Sigmoid colon (tissue), 7 donors: ENCODE measurements around the gene TPCN2. TPM values are rescaled to one million over a fixed set of nuclear protein-coding genes. Genes with fewer than 3 reads are reported as not detected.

ENCODE experiments used
- DNase-seq: peaks from one replicate; pipeline ENCODE4 v3.0.0-alpha.2; 2019
- H3K27ac ChIP-seq, 4 donors: fragments of 200-600 bp; sonication (generic); one replicate each; pipeline ENCODE4 v1.5.1; 2016 to 2019; ENCODE audit warnings: mild to moderate bottlenecking in 1 of 4
- H3K27me3 ChIP-seq, 3 donors: fragments of 200-600 bp; sonication (generic); one replicate each; pipeline ENCODE4 v1.5.1; 2019; ENCODE audit warnings: mild to moderate bottlenecking in 1 of 3
- H3K36me3 ChIP-seq, 4 donors: fragments of 200-600 bp; sonication (generic); one replicate each; pipeline ENCODE4 v1.5.1; 2016 to 2019
- H3K4me1 ChIP-seq, 4 donors: fragments of 200-600 bp; sonication (generic); one replicate each; pipeline ENCODE4 v1.5.1; 2017 to 2019
- H3K4me3 ChIP-seq, 4 donors: fragments of 200-600 bp; sonication (generic); one replicate each; pipeline ENCODE4 v1.5.1; 2017 to 2019; ENCODE audit warnings: mild to moderate bottlenecking in 2 of 4, moderate library complexity in 1 of 4
- H3K9me3 ChIP-seq, 4 donors: fragments of 200-600 bp in 3 of 4; sonication (generic) in 3 of 4; one replicate each; pipeline versions ENCODE4 v1.5.1 to v1.6.1; 2013 to 2019
- EP300 ChIP-seq, 4 donors: sonication (generic); formaldehyde crosslinking; IDR thresholded peaks; one replicate each; pipeline ENCODE4 v1.6.1; 2017; ENCODE audit warnings: antibody characterized with exemption in 4 of 4
- POLR2A ChIP-seq, 2 donors: fragments of 450-650 bp; IDR thresholded peaks; one replicate each; pipeline ENCODE4 v1.6.1; 2016; ENCODE audit warnings: antibody characterized with exemption in 2 of 2, mild to moderate bottlenecking in 2 of 2, moderate library complexity in 2 of 2
- POLR2AphosphoS5 ChIP-seq, 4 donors: sonication (generic); formaldehyde crosslinking; IDR thresholded peaks; one replicate each; pipeline ENCODE4 v1.6.1; 2017; ENCODE audit warnings: antibody characterized with exemption in 4 of 4
- WGBS, 2 donors: extraction: QIAGEN DNeasy Blood & Tissue Kit; methylation state at CpG; one replicate each; pipeline ENCODE4 v1.1.7; 2013; 5-methylcytosine and 5-hydroxymethylcytosine counted together
- intact Hi-C: fragments of 100-400 bp; cut with DNase I; formaldehyde crosslinking; loops from one replicate; pipeline ENCODE4 v1.15.1; 2023
- polyA plus RNA-seq, 3 donors: library from polyadenylated mRNA; stranded (reverse); fragments of 200-250 nt; gene quantifications; one replicate each; pipeline ENCODE4 v1.2.3, GENCODE V29; 2013
- total RNA-seq, 4 donors: library from RNA; depleted of rRNA; stranded (reverse); fragments of >200 nt; gene quantifications; one replicate each; pipeline ENCODE4 v1.1.0, GENCODE V29; 2016
- TF ChIP-seq, protein P1 (sequence below), 4 experiments: fragments of 450-650 bp in 3 of 4; fragments of 200-600 bp in 1 of 4; IDR thresholded peaks; one replicate each; pipeline ENCODE4 v1.5.1; 2016 to 2019; ENCODE audit warnings: antibody characterized with exemption in 4 of 4, mild to moderate bottlenecking in 3 of 4, moderate library complexity in 2 of 4
- donor health status: healthy with polysubstance abuse.
- donor health status: Bipolar disorder and iron deficiency.
- donor health status: healthy.

The TPCN2 gene
- total and polyA plus RNA-seq, 7 donors = 1.6 to 43.5 (median 17.5) TPM

GRCh38 chr11:69078508-69078907, 29.8 kb downstream of the TPCN2 start:
- TF ChIP-seq, protein P1, sequence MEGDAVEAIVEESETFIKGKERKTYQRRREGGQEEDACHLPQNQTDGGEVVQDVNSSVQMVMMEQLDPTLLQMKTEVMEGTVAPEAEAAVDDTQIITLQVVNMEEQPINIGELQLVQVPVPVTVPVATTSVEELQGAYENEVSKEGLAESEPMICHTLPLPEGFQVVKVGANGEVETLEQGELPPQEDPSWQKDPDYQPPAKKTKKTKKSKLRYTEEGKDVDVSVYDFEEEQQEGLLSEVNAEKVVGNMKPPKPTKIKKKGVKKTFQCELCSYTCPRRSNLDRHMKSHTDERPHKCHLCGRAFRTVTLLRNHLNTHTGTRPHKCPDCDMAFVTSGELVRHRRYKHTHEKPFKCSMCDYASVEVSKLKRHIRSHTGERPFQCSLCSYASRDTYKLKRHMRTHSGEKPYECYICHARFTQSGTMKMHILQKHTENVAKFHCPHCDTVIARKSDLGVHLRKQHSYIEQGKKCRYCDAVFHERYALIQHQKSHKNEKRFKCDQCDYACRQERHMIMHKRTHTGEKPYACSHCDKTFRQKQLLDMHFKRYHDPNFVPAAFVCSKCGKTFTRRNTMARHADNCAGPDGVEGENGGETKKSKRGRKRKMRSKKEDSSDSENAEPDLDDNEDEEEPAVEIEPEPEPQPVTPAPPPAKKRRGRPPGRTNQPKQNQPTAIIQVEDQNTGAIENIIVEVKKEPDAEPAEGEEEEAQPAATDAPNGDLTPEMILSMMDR (IDR thresholded peaks at IDR 0.05) = no peak
- TF ChIP-seq EP300 (IDR thresholded peaks at IDR 0.05) = no peak
- no peak for TF ChIP-seq POLR2A (IDR thresholded peaks at IDR 0.05)
- no peak for TF ChIP-seq POLR2AphosphoS5 (IDR thresholded peaks at IDR 0.05)
- Histone ChIP-seq H3K27me3 (no peaks in the 10 kb centered on the region), H3K36me3 (peaks cover 36 to 66% (median 46%) of the 10 kb centered on the region in 4 donors), H3K9me3 (no peaks in the 10 kb centered on the region), H3K4me3 (no peak overlapping the region), H3K27ac (peak overlapping the region in 3 of 4 donors; percentile 17 to 60 (median 28)), H3K4me1 (peaks cover 0 to 24% (median 20%) of the 10 kb centered on the region in 4 donors)
- intact Hi-C loops = no loop called here
- WGBS, 2 donors = 96% methylated on average over 15 of the region's 15 CpGs
- DNase-seq = no peak

DNA sequence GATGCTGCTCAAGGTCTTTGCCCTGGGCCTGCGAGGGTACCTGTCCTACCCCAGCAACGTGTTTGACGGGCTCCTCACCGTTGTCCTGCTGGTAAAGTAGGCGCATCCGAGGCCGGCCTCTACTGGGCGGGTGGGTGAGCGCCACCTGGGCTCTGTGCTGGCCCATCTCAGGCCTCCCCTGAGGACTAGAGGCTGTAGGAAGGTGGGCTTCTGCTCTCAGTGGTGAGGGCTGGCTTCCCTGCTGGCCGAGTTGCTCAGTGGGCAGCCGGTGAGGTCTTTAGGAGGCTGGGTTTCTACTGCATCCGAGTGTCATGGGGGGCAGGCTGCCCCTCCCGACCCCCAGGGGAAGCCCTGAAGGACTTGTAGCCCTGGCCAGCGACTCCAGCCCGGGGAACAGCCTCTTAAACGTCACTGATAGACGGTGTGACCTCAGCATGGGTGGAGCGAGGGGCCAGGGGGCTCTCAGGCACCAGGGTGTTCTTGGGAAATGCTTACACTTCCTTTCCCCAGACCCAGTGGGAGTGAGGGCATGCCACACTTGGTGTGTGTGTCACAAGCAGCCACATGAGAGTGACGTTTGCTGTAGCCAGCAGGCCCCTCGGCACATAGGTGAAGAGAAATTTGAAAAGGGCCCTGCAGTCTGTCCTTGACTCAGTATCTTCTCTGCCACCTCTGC, 30.3 kb downstream of the TPCN2 start:
- Histone ChIP-seq H3K9me3 (no peaks in the 10 kb centered on the region), H3K27me3 (no peaks in the 10 kb centered on the region), H3K4me3 (no peak overlapping the region), H3K4me1 (peaks cover 0 to 20% (median 18%) of the 10 kb centered on the region in 4 donors), H3K27ac (peak overlapping the region; percentile 17 to 60 (median 54)), H3K36me3 (peaks cover 41 to 66% (median 47%) of the 10 kb centered on the region in 4 donors)
- TF ChIP-seq POLR2AphosphoS5 (IDR thresholded peaks at IDR 0.05) (no peak), POLR2A (IDR thresholded peaks at IDR 0.05) (no peak), EP300 (IDR thresholded peaks at IDR 0.05) (no peak)
- TF ChIP-seq, protein P1 (IDR thresholded peaks at IDR 0.05) = no peak
- intact Hi-C loops = no loop called here
- 88 to 90% methylated on average over 20 of the region's 20 CpGs for WGBS, 2 donors
- DNase-seq = no peak

- Histone ChIP-seq H3K36me3 (peaks cover 41 to 73% (median 50%) of the 10 kb centered on the region in 4 donors), H3K9me3 (no peaks in the 10 kb centered on the region), H3K27ac (peak overlapping the region; percentile 31 to 60 (median 54)), H3K27me3 (no peaks in the 10 kb centered on the region), H3K4me1 (peaks cover 0 to 14% (median 12%) of the 10 kb centered on the region in 4 donors), H3K4me3 (no peak overlapping the region)
- 88 to 89% methylated on average over 17 of the region's 17 CpGs for WGBS, 2 donors
- intact Hi-C loops = no loop called here
- DNase-seq = no peak
- TF ChIP-seq, protein P1 (IDR thresholded peaks at IDR 0.05) = no peak
- TF ChIP-seq POLR2A (IDR thresholded peaks at IDR 0.05) (no peak), EP300 (IDR thresholded peaks at IDR 0.05) (no peak), POLR2AphosphoS5 (IDR thresholded peaks at IDR 0.05) (no peak)
Measured at GRCh38 chr11:69079661-69080256, 31.0 kb downstream of the TPCN2 start.

GRCh38 chr11:69080257-69080995, 31.7 kb downstream of the TPCN2 start:
- Histone ChIP-seq H3K36me3 (peaks cover 41 to 76% (median 53%) of the 10 kb centered on the region in 4 donors), H3K27ac (peak overlapping the region in 3 of 4 donors; percentile 50 to 60 (median 59)), H3K4me1 (peaks cover 0 to 12% (median 7%) of the 10 kb centered on the region in 4 donors), H3K4me3 (no peak overlapping the region), H3K9me3 (no peaks in the 10 kb centered on the region), H3K27me3 (no peaks in the 10 kb centered on the region)
- intact Hi-C loops = no loop called here
- WGBS, 2 donors = 65 to 84% methylated on average over 17 of the region's 17 CpGs
- TF ChIP-seq, protein P1 (IDR thresholded peaks at IDR 0.05) = no peak
- TF ChIP-seq POLR2A (IDR thresholded peaks at IDR 0.05) = no peak
- TF ChIP-seq EP300 (IDR thresholded peaks at IDR 0.05) = no peak
- TF ChIP-seq POLR2AphosphoS5 (IDR thresholded peaks at IDR 0.05) = no peak
- no peak for DNase-seq
